GM12878 (cell line): ENCODE measurements around the gene FITM1. TPM values are rescaled to one million over a fixed set of nuclear protein-coding genes. Genes with fewer than 3 reads are reported as not detected.

Experiments
- CREB1 ChIP-seq: IDR thresholded peaks from 2 replicates; pipeline ENCODE4 v1.6.1; 2012; ENCODE audit warnings: low read depth, mild to moderate bottlenecking, inconsistent platforms
- E4F1 ChIP-seq: fragments of 450-650 bp; IDR thresholded peaks from 2 replicates; pipeline ENCODE4 v1.6.1; 2018; ENCODE audit warnings: borderline replicate concordance, mild to moderate bottlenecking; ENCODE audit not compliant: partially characterized antibody
- EGR1 ChIP-seq, 2 experiments: IDR thresholded peaks; 1 replicate in 1 of 2; 2 replicates in 1 of 2; pipeline ENCODE4 v1.6.1; 2011 to 2012; ENCODE audit warnings: low read depth in 2 of 2, low read length in 2 of 2, borderline replicate concordance in 1 of 2, mild to moderate bottlenecking in 1 of 2, moderate library complexity in 1 of 2
- ETV6 ChIP-seq, 2 experiments: fragments of 450-650 bp in 1 of 2; IDR thresholded peaks in 1 of 2; conservative IDR thresholded peaks in 1 of 2; 2 replicates each; pipeline ENCODE4 v1.6.1; 2014; ENCODE audit warnings: antibody characterized with exemption in 1 of 2, borderline replicate concordance in 1 of 2, low read depth in 1 of 2, mild to moderate bottlenecking in 1 of 2, moderate library complexity in 1 of 2
- IRF5 ChIP-seq: fragments of 450-650 bp; IDR thresholded peaks from 2 replicates; pipeline ENCODE4 v1.6.1; 2017; ENCODE audit warnings: borderline replicate concordance
- LARP7 ChIP-seq: fragments of 450-650 bp; IDR thresholded peaks from 2 replicates; pipeline ENCODE4 v1.6.1; 2017; ENCODE audit warnings: mild to moderate bottlenecking
- POLR2A ChIP-seq: IDR thresholded peaks from 2 replicates; pipeline ENCODE4 v1.6.1; 2011; ENCODE audit warnings: low read depth, mild to moderate bottlenecking, low read length
- POU2F2 ChIP-seq: IDR thresholded peaks from 3 replicates; pipeline ENCODE4 v1.6.1; 2011; ENCODE audit warnings: low read depth, mild to moderate bottlenecking, low read length, borderline replicate concordance
- SMAD1 ChIP-seq: fragments of 450-650 bp; IDR thresholded peaks from 2 replicates; pipeline ENCODE4 v1.6.1; 2018; ENCODE audit warnings: mild to moderate bottlenecking, low read depth; ENCODE audit not compliant: partially characterized antibody
- TCF3 ChIP-seq: IDR thresholded peaks from 2 replicates; pipeline ENCODE4 v1.6.1; 2012; ENCODE audit warnings: low read depth, mild to moderate bottlenecking, low read length, borderline replicate concordance; ENCODE audit not compliant: insufficient read depth
- USF1 ChIP-seq: IDR thresholded peaks from 2 replicates; pipeline ENCODE4 v1.6.1; 2011; ENCODE audit warnings: borderline replicate concordance, low read depth, mild to moderate bottlenecking, moderate library complexity, mixed read lengths, low read length; ENCODE audit not compliant: insufficient read depth; ENCODE audit errors: extremely low read length
- ZBTB4 ChIP-seq: fragments of 450-650 bp; formaldehyde crosslinking; IDR thresholded peaks from 2 replicates; pipeline ENCODE4 v1.4.0; 2022; ENCODE audit warnings: mild to moderate bottlenecking, moderate library complexity
- ZNF24 ChIP-seq: fragments of 450-650 bp; IDR thresholded peaks from 2 replicates; pipeline ENCODE4 v1.6.1; 2017; ENCODE audit warnings: antibody characterized with exemption, mild to moderate bottlenecking
- ZNF592 ChIP-seq: fragments of 450-650 bp; IDR thresholded peaks from 2 replicates; pipeline ENCODE4 v1.6.1; 2017; ENCODE audit warnings: mild to moderate bottlenecking, moderate library complexity
- polyA plus RNA-seq, 11 experiments: library from polyadenylated mRNA; depleted of rRNA in 4 of 11; unstranded in 6 of 11; stranded (reverse) in 5 of 11; fragments of >200 nt; fragmentation: Nextera tagmentation in 4 of 11; fragmentation: Illumina TruSeq in 1 of 11; extraction: Ambion mirVana in 4 of 11; extraction: Trizol in 1 of 11; gene quantifications; 1 replicate in 1 of 11; 2 replicates in 10 of 11; pipeline versions ENCODE4 v1.2.1 to v1.2.3, GENCODE V29; 2011 to 2016; ENCODE audit warnings: inconsistent platforms in 2 of 11, missing spikeins in 2 of 11, low read depth in 1 of 11
- total RNA-seq, 4 experiments: library from RNA; depleted of rRNA in 3 of 4; stranded (reverse); fragments of >200 nt in 3 of 4; fragmentation: Illumina TruSeq in 1 of 4; extraction: Trizol in 1 of 4; gene quantifications; 2 replicates each; pipeline versions ENCODE4 v1.2.1 to v1.2.3, GENCODE V29; 2013 to 2021

The FITM1 gene
- total and polyA plus RNA-seq, 10 of the 15 experiments (the other 5 are each of a cell fraction or from before 2014, with no cell fraction given): 0.11 to 1.9 (median 0.45) TPM; not detected in 2

GRCh38 chr14:24095271-24096068 is 35.0 kb upstream of the FITM1 start (continued):
- TF ChIP-seq ZNF592 (no peak), SMAD1 (peak; percentile 93), POU2F2 (peak; percentile 91; the same call in 2 of the 3 replicates), USF1 (peak; percentile 96), EGR1 (IDR thresholded peaks at IDR 0.05; ENCODE audit: borderline replicate concordance in 1 of 2, low read depth in 2 of 2, low read length in 2 of 2) (peak in 1 of 2 experiments; percentile 85; a peak in 2 of 3 replicates), ZBTB4 (CRISPR knock-in tag) (0 out of 2 replicates have a peak, but pooled peaks have one; percentile 57), POLR2A (peak; percentile 98), CREB1 (peak; percentile 50), ZNF24 (no peak), TCF3 (0 out of 2 replicates have a peak, but pooled peaks have one; percentile 16), IRF5 (no peak), E4F1 (no peak), ETV6 (conservative IDR thresholded peaks at IDR 0.05 in 1 of 2, IDR thresholded peaks at IDR 0.05 in 1 of 2; ENCODE audit: borderline replicate concordance in 1 of 2, low read depth in 1 of 2) (no peak), LARP7 (peak; percentile 43)
